ENCODE results near the gene RAD51B.

- TF ChIP-seq, protein P1, sequence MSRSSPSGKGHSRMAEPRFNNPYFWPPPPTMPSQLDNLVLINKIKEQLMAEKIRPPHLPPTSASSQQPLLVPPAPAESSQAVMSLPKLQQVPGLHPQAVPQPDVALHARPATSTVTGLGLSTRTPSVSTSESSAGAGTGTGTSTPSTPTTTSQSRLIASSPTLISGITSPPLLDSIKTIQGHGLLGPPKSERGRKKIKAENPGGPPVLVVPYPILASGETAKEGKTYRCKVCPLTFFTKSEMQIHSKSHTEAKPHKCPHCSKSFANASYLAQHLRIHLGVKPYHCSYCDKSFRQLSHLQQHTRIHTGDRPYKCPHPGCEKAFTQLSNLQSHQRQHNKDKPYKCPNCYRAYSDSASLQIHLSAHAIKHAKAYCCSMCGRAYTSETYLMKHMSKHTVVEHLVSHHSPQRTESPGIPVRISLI (tag by site-specific recombination; IDR thresholded peaks at IDR 0.05) = no peak
- TF ChIP-seq ZNF792 (tag by site-specific recombination; IDR thresholded peaks at IDR 0.05) (no peak), ZNF645 (tag by site-specific recombination; IDR thresholded peaks at IDR 0.05) (no peak), GLI2 (tag by site-specific recombination; IDR thresholded peaks at IDR 0.05; ENCODE audit: borderline replicate concordance, low read depth) (no peak)
- TF ChIP-seq, protein P2, sequence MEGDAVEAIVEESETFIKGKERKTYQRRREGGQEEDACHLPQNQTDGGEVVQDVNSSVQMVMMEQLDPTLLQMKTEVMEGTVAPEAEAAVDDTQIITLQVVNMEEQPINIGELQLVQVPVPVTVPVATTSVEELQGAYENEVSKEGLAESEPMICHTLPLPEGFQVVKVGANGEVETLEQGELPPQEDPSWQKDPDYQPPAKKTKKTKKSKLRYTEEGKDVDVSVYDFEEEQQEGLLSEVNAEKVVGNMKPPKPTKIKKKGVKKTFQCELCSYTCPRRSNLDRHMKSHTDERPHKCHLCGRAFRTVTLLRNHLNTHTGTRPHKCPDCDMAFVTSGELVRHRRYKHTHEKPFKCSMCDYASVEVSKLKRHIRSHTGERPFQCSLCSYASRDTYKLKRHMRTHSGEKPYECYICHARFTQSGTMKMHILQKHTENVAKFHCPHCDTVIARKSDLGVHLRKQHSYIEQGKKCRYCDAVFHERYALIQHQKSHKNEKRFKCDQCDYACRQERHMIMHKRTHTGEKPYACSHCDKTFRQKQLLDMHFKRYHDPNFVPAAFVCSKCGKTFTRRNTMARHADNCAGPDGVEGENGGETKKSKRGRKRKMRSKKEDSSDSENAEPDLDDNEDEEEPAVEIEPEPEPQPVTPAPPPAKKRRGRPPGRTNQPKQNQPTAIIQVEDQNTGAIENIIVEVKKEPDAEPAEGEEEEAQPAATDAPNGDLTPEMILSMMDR (tag by site-specific recombination; IDR thresholded peaks at IDR 0.05) = no peak
Measured at GRCh38 chr14:68604822-68605221, 785.2 kb downstream of the RAD51B start.

Measured in HEK293 (cell line).